Neural cell (in vitro differentiated cells): ENCODE results near the gene LSM12. TPM values are rescaled to one million over a fixed set of nuclear protein-coding genes. Genes with fewer than 3 reads are reported as not detected.

Source experiments
- H2AFZ ChIP-seq: fragments of 200-600, 300-800 bp; sonication (generic), shearing (Covaris generic); 2 replicates; pipeline ENCODE4 v1.6.0; 2014; ENCODE audit warnings: low read depth, mild to moderate bottlenecking, antibody characterized with exemption, low read length, moderate library complexity
- H3F3A ChIP-seq: fragments of 200-600 bp; shearing (Covaris generic); 2 replicates; pipeline ENCODE4 v1.6.1; 2016; ENCODE audit warnings: mild to moderate bottlenecking, moderate library complexity, mixed read lengths, antibody characterized with exemption, low read length; ENCODE audit not compliant: insufficient read depth, poor library complexity, severe bottlenecking
- H3K27ac ChIP-seq: fragments of 200-600, 300-800 bp; sonication (generic), shearing (Covaris generic); 2 replicates; pipeline ENCODE4 v1.5.1; 2014; ENCODE audit warnings: mild to moderate bottlenecking, low read length, moderate library complexity
- H3K27me3 ChIP-seq: fragments of 300-800, 200-600 bp; sonication (generic), shearing (Covaris generic); 2 replicates; pipeline ENCODE4 v1.6.0; 2014; ENCODE audit warnings: mild to moderate bottlenecking, low read depth, low read length, moderate library complexity; ENCODE audit not compliant: insufficient read depth
- H3K36me3 ChIP-seq: fragments of 300-800, 200-600 bp; sonication (generic), shearing (Covaris generic); 2 replicates; pipeline ENCODE4 v1.5.1; 2014; ENCODE audit warnings: mild to moderate bottlenecking, antibody characterized with exemption, low read length, moderate library complexity; ENCODE audit not compliant: insufficient read depth
- H3K4me2 ChIP-seq: fragments of 300-800, 200-600 bp; sonication (generic), shearing (Covaris generic); 2 replicates; pipeline ENCODE4 v1.6.0; 2014; ENCODE audit warnings: mild to moderate bottlenecking, low read length
- H3K4me3 ChIP-seq: fragments of 300-800, 200-600 bp; sonication (generic), shearing (Covaris generic); 2 replicates; pipeline ENCODE4 v1.5.1; 2014; ENCODE audit warnings: mild to moderate bottlenecking, low read length, moderate library complexity
- H3K79me2 ChIP-seq: fragments of 200-600 bp; shearing (Covaris generic); replicated peaks from 2 replicates; pipeline ENCODE4 v1.6.0; 2014; ENCODE audit warnings: mild to moderate bottlenecking, low read length, moderate library complexity; ENCODE audit not compliant: insufficient read depth
- H3K9ac ChIP-seq: fragments of 300-800, 200-600 bp; sonication (generic), shearing (Covaris generic); 2 replicates; pipeline ENCODE4 v1.6.1; 2016; ENCODE audit warnings: mild to moderate bottlenecking, low read length, mixed read lengths
- H3K9me2 ChIP-seq: fragments of 200-600 bp; shearing (Covaris generic); 2 replicates; pipeline ENCODE4 v1.6.1; 2016; ENCODE audit warnings: mild to moderate bottlenecking, low read length, mixed read lengths; ENCODE audit not compliant: insufficient read depth
- H3K9me3 ChIP-seq: fragments of 200-600, 300-800 bp; sonication (generic), shearing (Covaris generic); 2 replicates; pipeline ENCODE4 v1.6.1; 2016; ENCODE audit warnings: mild to moderate bottlenecking, mixed run types, low read length, moderate library complexity, mixed read lengths
- H4K20me1 ChIP-seq: fragments of 200-600 bp; shearing (Covaris generic); 2 replicates; pipeline ENCODE4 v1.6.1; 2016; ENCODE audit warnings: mild to moderate bottlenecking, mixed run types; ENCODE audit not compliant: insufficient read depth
- EP300 ChIP-seq: fragments of 450-650 bp; conservative IDR thresholded peaks from 2 replicates; pipeline ENCODE4 v1.6.1; 2014; ENCODE audit warnings: antibody characterized with exemption, mild to moderate bottlenecking, moderate library complexity; ENCODE audit not compliant: poor library complexity, severe bottlenecking
- EZH2 ChIP-seq: fragments of 200-600, 300-800 bp; shearing (Covaris generic), sonication (generic); IDR thresholded peaks from 2 replicates; pipeline ENCODE4 v1.6.1; 2014; ENCODE audit warnings: antibody characterized with exemption, low read length, borderline replicate concordance, mild to moderate bottlenecking; ENCODE audit not compliant: insufficient read depth, poor library complexity, severe bottlenecking
- MXI1 ChIP-seq: fragments of 450-650 bp; conservative IDR thresholded peaks from 2 replicates; pipeline ENCODE4 v1.6.1; 2014; ENCODE audit warnings: antibody characterized with exemption, mild to moderate bottlenecking; ENCODE audit not compliant: poor library complexity, severe bottlenecking
- POLR2AphosphoS5 ChIP-seq: IDR thresholded peaks from 2 replicates; pipeline ENCODE4 v1.6.1; 2012
- RAD21 ChIP-seq: fragments of 450-650 bp; conservative IDR thresholded peaks from 2 replicates; pipeline ENCODE4 v1.6.1; 2014; ENCODE audit warnings: antibody characterized with exemption, mild to moderate bottlenecking, moderate library complexity
- SMC3 ChIP-seq: fragments of 450-650 bp; conservative IDR thresholded peaks from 2 replicates; pipeline ENCODE4 v1.6.1; 2014; ENCODE audit warnings: antibody characterized with exemption, mild to moderate bottlenecking, moderate library complexity; ENCODE audit not compliant: poor library complexity
- TAF1 ChIP-seq: IDR thresholded peaks from 2 replicates; pipeline ENCODE4 v1.6.1; 2012; ENCODE audit warnings: low read depth
- polyA plus RNA-seq: library from polyadenylated mRNA; depleted of rRNA; stranded (reverse); fragments of >200 nt; gene quantifications from 2 replicates; pipeline ENCODE4 v1.2.3, GENCODE V29; 2014
- TF ChIP-seq, protein P1 (sequence below): IDR thresholded peaks from 2 replicates; pipeline ENCODE4 v1.6.1; 2012; ENCODE audit warnings: borderline replicate concordance
- TF ChIP-seq, protein P2 (sequence below): fragments of 450-650 bp; IDR thresholded peaks from 2 replicates; pipeline ENCODE4 v1.5.1; 2014; ENCODE audit warnings: antibody characterized with exemption, mild to moderate bottlenecking, moderate library complexity; ENCODE audit not compliant: poor library complexity, severe bottlenecking

The LSM12 gene
- polyA plus RNA-seq, 1 donor from 2014 or later = 12.0 TPM

DNA sequence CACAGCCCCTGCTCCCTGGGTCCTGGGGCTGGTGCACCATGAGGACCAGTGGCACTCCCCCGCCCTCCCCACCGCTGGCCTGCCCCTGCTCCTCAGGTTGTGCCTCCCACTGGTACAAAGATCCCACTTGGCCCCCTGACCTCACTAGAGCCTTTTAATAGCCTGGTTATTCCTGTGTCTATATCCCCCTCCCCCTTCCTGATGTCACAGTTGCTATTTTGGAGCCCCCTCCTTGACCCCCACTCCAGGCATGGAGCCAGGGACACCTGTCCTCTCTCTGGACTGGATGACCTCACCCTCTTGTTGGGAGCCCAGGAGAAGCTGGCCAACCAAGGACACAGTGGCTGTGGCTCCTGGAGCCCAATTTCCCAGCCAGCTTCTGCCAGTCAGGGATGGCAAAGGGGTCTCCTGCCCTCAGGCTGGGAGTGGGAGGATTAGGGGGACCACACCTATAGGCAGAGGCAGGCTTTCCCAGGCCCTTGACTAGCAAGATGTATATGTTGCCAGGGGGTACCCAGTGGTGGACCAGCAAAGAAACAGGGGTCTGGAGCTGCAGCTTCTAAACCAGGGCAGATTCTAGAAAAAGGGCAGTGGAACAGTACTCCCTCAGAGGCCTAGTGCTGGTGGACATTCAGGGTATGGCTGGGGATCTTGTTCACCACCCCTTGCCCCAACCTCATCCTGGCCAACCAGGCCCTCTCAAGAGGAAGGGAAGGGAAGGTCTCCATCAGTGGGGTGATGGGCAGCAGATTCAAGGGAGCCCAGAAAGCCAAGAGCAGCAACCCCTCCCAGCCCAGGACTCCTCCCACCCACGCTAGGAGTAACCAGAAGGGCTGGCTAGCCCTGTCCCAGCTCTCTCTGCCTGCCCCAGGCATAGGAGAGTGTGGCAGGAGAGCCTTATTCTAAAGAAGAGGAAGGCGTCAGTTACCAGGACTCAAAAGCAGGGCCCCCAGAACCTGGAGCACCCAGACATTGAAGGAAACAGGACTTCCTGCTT, 46.1 kb upstream of the LSM12 start:
- TF ChIP-seq POLR2AphosphoS5 (no peak), MXI1 (no peak), TAF1 (no peak), EP300 (no peak), SMC3 (no peak), RAD21 (no peak), EZH2 (no peak)
- TF ChIP-seq, protein P1, sequence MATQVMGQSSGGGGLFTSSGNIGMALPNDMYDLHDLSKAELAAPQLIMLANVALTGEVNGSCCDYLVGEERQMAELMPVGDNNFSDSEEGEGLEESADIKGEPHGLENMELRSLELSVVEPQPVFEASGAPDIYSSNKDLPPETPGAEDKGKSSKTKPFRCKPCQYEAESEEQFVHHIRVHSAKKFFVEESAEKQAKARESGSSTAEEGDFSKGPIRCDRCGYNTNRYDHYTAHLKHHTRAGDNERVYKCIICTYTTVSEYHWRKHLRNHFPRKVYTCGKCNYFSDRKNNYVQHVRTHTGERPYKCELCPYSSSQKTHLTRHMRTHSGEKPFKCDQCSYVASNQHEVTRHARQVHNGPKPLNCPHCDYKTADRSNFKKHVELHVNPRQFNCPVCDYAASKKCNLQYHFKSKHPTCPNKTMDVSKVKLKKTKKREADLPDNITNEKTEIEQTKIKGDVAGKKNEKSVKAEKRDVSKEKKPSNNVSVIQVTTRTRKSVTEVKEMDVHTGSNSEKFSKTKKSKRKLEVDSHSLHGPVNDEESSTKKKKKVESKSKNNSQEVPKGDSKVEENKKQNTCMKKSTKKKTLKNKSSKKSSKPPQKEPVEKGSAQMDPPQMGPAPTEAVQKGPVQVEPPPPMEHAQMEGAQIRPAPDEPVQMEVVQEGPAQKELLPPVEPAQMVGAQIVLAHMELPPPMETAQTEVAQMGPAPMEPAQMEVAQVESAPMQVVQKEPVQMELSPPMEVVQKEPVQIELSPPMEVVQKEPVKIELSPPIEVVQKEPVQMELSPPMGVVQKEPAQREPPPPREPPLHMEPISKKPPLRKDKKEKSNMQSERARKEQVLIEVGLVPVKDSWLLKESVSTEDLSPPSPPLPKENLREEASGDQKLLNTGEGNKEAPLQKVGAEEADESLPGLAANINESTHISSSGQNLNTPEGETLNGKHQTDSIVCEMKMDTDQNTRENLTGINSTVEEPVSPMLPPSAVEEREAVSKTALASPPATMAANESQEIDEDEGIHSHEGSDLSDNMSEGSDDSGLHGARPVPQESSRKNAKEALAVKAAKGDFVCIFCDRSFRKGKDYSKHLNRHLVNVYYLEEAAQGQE = no peak
- TF ChIP-seq, protein P2, sequence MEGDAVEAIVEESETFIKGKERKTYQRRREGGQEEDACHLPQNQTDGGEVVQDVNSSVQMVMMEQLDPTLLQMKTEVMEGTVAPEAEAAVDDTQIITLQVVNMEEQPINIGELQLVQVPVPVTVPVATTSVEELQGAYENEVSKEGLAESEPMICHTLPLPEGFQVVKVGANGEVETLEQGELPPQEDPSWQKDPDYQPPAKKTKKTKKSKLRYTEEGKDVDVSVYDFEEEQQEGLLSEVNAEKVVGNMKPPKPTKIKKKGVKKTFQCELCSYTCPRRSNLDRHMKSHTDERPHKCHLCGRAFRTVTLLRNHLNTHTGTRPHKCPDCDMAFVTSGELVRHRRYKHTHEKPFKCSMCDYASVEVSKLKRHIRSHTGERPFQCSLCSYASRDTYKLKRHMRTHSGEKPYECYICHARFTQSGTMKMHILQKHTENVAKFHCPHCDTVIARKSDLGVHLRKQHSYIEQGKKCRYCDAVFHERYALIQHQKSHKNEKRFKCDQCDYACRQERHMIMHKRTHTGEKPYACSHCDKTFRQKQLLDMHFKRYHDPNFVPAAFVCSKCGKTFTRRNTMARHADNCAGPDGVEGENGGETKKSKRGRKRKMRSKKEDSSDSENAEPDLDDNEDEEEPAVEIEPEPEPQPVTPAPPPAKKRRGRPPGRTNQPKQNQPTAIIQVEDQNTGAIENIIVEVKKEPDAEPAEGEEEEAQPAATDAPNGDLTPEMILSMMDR = no peak
- no peak overlapping the region for H3K4me3 ChIP-seq
- no peaks in the 10 kb centered on the region for H3K9me2 ChIP-seq
- H3F3A ChIP-seq = no peaks in the 10 kb centered on the region
- H3K79me2 ChIP-seq = peaks cover 32% of the 10 kb centered on the region
- H3K27me3 ChIP-seq = no peaks in the 10 kb centered on the region
- no peak overlapping the region for H3K4me2 ChIP-seq
- no peaks in the 10 kb centered on the region for H3K9me3 ChIP-seq
- no peak overlapping the region for H2AFZ ChIP-seq
- H3K27ac ChIP-seq = peak overlapping the region; percentile 84
- no peak overlapping the region for H3K9ac ChIP-seq
- H3K36me3 ChIP-seq = no peaks in the 10 kb centered on the region
- H4K20me1 ChIP-seq = peaks cover 12% of the 10 kb centered on the region

DNA sequence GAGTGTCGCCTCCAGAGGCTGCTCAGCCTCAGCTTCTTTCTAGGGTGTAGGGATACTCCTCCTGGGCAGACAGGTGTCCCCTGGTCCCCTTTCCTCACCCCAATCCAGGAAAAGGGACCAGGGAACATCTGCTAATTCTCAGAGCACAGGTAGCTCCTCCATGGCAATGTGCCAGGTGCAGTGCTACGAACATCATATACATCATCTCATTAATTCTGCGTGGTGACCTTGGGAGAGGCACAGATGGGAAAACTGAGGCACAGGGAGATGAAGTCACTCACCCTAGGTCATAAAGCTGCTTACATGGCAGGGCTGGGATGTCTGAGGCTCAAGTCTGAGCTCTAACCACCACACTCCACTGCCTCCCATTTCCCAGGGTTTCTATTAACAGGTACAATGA, 45.3 kb upstream of the LSM12 start:
- H3K79me2 ChIP-seq = peaks cover 33% of the 10 kb centered on the region
- H3K27me3 ChIP-seq = no peaks in the 10 kb centered on the region
- H3F3A ChIP-seq = no peaks in the 10 kb centered on the region
- H2AFZ ChIP-seq = no peak overlapping the region
- peak overlapping the region; percentile 84 for H3K27ac ChIP-seq
- peak overlapping the region; percentile 73 for H3K9ac ChIP-seq
- H3K4me2 ChIP-seq = no peak overlapping the region
- TF ChIP-seq, protein P2 = no peak
- TF ChIP-seq EZH2 (no peak), POLR2AphosphoS5 (no peak), RAD21 (no peak), EP300 (no peak), MXI1 (no peak), SMC3 (no peak), TAF1 (no peak)
- TF ChIP-seq, protein P1 = no peak
- H4K20me1 ChIP-seq = peaks cover 11% of the 10 kb centered on the region
- H3K9me2 ChIP-seq = no peaks in the 10 kb centered on the region
- no peaks in the 10 kb centered on the region for H3K36me3 ChIP-seq
- H3K4me3 ChIP-seq = peak overlapping the region; percentile 64
- no peaks in the 10 kb centered on the region for H3K9me3 ChIP-seq
